ENCODE results near the gene ZNF33A.

DNA sequence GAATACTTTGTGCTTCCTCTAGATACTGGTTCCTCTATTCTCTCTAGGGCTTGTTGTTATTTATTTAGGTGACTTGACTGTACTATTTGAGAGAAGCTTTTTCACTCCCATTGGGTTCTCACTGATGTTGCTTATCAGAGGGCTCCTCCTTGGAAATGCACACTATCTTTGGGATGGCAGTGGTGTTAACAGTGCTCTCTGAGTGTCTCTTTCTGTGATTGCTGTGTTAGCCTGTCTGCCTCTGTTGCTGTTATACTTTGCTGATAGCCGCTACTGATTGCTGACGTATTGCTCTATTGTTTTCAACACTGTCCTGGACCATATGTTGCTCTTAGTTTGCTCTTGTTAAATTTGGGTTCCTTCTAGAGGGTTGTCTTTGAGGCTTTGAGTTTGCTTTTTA is 34.7 kb downstream of the ZNF33A start:
- TF ChIP-seq, protein P1, sequence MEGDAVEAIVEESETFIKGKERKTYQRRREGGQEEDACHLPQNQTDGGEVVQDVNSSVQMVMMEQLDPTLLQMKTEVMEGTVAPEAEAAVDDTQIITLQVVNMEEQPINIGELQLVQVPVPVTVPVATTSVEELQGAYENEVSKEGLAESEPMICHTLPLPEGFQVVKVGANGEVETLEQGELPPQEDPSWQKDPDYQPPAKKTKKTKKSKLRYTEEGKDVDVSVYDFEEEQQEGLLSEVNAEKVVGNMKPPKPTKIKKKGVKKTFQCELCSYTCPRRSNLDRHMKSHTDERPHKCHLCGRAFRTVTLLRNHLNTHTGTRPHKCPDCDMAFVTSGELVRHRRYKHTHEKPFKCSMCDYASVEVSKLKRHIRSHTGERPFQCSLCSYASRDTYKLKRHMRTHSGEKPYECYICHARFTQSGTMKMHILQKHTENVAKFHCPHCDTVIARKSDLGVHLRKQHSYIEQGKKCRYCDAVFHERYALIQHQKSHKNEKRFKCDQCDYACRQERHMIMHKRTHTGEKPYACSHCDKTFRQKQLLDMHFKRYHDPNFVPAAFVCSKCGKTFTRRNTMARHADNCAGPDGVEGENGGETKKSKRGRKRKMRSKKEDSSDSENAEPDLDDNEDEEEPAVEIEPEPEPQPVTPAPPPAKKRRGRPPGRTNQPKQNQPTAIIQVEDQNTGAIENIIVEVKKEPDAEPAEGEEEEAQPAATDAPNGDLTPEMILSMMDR (IDR thresholded peaks at IDR 0.05; ENCODE audit: insufficient read depth, low read length): no peak
- TF ChIP-seq, protein P2, sequence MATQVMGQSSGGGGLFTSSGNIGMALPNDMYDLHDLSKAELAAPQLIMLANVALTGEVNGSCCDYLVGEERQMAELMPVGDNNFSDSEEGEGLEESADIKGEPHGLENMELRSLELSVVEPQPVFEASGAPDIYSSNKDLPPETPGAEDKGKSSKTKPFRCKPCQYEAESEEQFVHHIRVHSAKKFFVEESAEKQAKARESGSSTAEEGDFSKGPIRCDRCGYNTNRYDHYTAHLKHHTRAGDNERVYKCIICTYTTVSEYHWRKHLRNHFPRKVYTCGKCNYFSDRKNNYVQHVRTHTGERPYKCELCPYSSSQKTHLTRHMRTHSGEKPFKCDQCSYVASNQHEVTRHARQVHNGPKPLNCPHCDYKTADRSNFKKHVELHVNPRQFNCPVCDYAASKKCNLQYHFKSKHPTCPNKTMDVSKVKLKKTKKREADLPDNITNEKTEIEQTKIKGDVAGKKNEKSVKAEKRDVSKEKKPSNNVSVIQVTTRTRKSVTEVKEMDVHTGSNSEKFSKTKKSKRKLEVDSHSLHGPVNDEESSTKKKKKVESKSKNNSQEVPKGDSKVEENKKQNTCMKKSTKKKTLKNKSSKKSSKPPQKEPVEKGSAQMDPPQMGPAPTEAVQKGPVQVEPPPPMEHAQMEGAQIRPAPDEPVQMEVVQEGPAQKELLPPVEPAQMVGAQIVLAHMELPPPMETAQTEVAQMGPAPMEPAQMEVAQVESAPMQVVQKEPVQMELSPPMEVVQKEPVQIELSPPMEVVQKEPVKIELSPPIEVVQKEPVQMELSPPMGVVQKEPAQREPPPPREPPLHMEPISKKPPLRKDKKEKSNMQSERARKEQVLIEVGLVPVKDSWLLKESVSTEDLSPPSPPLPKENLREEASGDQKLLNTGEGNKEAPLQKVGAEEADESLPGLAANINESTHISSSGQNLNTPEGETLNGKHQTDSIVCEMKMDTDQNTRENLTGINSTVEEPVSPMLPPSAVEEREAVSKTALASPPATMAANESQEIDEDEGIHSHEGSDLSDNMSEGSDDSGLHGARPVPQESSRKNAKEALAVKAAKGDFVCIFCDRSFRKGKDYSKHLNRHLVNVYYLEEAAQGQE (IDR thresholded peaks at IDR 0.05; ENCODE audit: insufficient replicate concordance, low read depth): no peak
